GF-D8 (cell line): Measurements from ENCODE around the gene OCA2.

ENCODE experiments used
- DNase-seq: peaks from one replicate; lab custom pipeline; 2025; lab: John Stamatoyannopoulos, UW

Gene OCA2

DNA sequence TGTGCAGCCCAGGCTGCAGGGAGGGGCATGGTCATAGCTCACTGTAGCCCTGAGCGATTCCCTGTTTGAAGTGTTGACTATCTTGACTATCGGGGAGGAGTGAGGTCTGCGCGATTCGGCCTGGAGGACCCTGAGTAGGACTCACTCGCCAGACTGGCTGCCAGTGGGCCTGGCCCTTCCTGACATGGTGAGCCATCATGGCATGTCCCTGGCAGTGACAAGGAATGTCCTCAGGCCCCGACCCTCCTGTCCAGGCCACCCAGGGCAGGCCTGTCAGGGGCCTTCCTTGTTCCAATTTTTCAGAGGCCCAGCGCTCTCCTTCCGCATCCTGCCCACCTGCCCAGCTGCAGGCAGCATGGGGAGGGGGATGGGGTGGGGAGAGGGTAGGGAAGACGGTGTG is 5.2 kb upstream of the OCA2 start:
- DNase-seq: no peak

- no peak for DNase-seq
Observed at GRCh38 chr15:28103831-28104230, 4.7 kb upstream of the OCA2 start.

- DNase-seq: no peak
Observed at GRCh38 chr15:28101983-28102441, 2.9 kb upstream of the OCA2 start.

- no peak for DNase-seq
Observed at GRCh38 chr15:28101201-28101600, 2.1 kb upstream of the OCA2 start.

DNA sequence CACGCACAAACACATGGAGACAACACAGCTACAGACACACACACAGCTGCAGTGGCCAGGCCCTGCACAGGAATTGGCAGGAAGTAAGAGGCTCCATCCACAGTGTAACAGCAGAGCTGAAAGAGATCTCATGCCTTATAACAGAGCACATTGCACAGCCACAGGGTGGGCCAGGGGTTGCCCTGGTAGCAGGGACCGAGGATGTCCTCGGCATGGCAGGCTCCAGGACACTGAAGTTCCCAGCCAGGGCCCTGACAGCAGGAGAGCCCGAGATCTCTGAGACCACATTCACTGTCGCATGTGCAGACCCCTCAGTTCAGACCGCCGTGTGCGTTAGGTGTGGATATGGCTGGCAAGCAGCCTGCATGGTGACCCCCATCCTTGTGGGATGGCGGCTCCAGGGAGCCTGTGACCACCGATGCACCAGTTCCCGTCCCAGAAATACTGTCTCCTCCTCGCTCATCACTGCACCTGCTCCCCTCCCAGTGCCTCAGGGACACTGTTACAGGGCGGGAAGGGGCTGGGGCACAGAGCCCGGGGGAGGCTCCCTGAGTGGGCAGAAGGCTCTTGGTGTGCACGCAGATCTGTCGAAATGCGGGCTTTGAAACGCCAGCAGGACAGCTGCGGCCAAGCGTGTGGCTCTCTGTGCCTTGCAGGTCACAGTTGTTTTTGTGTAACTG is 1.5 kb upstream of the OCA2 start:
- no peak for DNase-seq

DNA sequence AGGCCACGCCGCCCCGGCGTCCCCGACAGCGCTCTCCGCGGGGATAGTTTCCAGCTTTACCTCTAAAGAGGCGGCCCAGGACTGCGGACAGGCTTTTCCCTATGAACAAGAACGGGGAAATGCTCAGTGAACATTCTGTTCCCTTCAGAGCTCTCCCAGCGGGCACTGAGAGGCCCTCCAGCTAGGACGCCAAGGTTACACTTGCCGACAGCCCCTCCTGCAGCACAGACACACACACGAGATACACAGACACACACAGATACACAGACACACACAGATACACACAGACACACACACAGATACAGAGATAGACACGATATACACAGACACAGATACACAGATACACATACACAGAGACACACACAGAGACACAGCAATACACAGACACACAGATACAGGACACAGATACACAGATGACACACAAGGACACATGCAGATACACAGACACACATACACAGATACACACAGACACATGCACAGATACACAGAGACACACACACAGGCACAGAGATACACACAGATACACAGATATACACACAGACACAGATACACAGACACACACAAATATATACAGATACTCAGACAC is 533 bp upstream of the OCA2 start:
- DNase-seq: no peak

DNA sequence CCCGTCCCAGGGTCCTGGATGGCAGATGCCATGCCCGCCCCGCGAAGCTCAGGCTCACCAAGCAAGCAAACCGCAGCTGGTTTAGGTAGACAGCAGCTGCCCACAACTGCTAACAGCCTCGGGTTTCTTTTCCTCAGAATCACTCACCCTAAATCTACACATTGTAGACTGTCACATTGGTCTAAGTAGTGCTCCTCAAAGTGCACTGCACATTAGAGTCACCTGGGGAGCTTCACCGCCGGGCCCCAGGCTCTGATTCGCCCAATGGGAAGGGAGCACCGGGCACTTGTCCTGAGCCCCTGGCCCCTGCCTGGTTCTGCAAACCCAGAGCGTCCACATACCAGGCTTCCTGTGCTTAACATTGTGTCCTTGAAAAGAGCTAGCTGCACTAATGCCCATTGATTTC is 752 bp downstream of the OCA2 start:
- DNase-seq: no peak

DNA sequence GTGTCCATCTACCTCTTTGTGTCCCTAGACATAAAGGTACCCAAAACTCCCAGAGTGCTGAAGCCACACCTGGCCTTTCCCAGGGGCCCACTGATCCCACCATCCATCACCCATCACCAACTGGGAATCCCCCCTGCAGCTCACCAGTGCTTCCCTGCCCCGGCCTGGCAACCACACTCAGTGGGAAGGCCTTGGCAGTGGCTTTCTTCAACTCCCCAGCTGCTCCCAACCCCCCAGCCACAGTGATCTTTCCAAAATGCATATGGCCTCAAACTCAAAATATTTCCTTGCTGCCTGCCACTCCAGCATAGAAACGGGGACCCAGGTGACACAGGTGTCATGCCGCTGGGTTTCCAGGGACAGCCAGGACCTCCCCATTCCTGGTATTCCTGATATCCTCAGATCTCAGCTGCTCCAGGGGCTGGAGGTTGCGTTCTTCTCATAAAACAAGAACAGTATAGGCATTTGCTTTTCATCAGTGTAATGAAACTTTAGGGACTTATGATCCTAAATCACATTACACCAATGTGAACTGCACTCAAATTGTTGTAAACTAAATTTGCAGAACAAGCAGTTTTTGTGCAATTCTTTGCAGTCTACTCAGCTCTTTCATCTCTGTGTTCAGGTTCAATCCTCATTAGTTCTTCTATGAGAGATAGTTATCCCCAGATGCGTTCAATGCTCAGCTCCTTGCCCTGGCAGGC is 1.3 kb downstream of the OCA2 start:
- DNase-seq: no peak

- no peak for DNase-seq
Observed at GRCh38 chr15:28096670-28097431, 2.3 kb downstream of the OCA2 start.

- DNase-seq: no peak
Observed at GRCh38 chr15:28096411-28096669, 2.8 kb downstream of the OCA2 start.

- no peak for DNase-seq
Observed at GRCh38 chr15:28094732-28095521, 4.2 kb downstream of the OCA2 start.

DNA sequence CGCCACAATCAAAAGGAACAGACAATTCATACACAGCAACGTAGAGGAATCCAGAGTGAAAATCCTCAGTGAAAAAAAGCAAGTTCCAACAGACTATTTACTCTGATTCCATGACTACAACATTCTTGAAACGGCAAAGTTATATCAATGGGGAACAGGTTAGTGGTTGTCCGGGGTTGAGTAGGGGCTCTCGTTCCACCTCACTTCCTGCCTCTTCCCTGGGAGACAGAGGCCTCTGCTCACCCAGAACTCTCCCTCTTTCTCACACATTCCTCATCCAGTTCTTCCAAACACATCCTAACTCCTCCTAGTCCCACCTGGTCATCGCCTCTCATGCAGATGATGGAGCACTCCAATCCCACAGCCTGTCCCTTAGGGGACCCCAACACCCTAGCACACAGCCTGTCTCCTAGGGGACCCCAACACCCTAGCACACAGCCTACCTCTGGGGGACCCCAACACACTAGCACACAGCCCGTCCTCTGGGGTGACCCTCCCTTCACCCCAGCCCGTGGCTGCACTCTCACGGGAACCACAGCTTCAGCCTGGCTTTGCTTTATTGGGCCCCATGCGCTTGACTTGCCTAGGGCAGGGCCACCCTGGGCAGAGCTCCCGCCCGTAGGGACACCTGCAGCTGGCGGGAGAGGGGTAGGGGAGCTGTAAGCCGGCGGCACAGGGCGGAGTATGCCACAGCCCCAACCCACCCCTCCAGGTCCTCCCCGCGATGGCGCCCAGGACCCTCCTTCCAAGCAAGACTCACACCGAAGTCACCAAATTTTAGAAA is 5.2 kb downstream of the OCA2 start:
- DNase-seq: no peak

- DNase-seq: no peak
Observed at GRCh38 chr15:28091313-28091712, 7.8 kb downstream of the OCA2 start.

DNA sequence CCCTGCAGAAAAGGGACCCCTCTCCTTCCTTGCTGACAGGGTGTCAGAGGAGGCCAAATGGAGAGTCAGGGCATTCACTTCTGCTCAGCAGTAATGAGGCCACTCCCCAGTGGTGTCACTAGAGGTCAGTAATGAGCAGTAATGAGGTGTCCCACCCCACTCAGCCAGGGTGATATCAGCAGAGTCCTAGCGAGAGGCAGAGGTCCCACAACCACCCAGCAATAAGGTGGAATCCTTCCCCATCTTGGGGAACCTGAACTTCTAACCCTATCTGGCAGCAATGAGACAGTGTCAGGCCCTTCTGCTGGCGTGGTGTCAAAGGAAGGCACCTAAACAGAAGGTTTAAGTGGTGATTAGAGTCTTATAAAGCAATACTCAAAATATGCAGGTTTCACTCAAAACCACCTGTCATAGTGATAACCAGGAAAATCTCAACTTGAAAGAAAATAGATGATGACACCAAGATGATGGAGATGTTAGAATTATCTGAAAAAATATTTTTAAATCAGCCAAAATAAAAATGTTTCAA is 12.9 kb downstream of the OCA2 start:
- DNase-seq: no peak

- no peak for DNase-seq
Observed at GRCh38 chr15:28085489-28086174, 13.5 kb downstream of the OCA2 start.

DNA sequence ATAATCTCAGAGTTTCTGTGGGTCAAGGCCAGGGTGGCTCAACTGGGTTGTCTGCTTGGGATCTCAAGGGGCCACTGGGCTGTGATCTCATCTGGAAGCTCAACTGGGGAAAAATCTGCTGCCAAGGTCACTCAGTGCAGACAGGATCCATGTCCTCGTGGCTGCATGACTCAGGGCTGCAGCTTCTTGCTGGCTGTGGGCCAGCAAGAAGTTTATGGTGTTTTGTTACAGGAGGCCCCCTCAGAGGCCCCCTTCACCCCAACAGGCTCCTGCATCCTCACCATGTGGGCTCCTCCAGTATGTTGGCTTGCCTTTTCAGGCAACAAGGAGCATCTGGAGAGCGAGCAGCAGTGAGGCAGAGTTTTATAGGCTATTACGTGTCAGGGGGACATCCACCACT is 14.6 kb downstream of the OCA2 start:
- no peak for DNase-seq

DNA sequence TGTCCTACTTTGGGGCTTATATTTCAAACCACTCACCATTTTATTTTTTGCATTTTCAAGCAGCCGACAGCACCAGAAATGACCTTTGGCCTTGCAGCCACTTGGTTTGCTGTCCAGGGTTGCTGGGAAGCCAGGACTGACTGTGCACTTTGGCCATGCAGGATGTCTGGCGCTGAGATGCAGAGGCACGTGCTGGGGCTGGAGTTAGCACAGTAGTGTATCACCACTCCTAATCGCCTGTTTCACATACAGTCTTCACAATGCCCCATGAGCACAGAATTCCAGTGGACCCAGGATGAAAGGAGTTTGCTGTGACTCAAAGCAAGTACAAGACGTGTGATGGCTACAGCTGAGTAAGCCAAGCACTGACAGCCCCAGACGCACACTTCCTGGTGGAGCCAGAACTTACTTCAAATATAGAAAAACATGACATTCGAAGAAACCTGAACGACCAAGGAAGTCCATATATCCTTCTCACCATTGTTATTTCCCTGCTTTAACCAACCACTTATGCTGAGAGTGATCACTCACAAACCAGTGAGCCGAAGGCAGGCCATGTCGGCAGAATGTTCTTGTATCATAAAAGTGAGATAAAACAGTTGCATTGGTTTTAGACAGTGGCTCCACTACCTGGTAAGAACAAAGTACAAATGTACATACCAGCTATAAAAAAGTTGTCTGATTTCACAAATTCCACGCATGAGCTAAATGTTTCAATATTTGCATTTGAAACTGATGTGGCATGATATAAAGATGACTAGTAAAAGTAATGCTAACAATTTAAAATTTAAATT is 16.0 kb downstream of the OCA2 start:
- no peak for DNase-seq

DNA sequence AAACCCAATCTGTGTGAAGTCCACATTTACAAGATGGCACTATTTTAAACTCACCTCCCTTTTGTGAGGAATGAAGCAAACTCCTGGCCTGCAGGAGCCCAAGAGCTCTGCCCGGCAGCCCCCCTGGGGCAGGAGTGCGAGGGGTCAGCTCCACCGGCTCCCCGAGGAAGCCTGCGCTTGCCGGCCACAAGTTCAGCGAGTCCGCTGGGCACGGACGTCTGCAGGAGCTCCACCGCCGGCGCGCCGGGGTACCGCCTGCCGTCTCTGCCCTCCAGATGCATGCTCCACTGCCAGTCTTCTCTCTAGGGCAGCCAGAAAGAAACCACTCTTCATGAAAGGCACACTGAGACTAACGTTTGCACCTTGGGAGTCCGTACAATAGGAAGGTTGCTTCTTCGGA is 17.5 kb downstream of the OCA2 start:
- DNase-seq: no peak

GRCh38 chr15:28080386-28080785 is 18.7 kb downstream of the OCA2 start:
- DNase-seq: no peak
